Right atrium auricular region (tissue), 2 donors: Measurements from ENCODE around the gene PRRT4. TPM values are rescaled to one million over a fixed set of nuclear protein-coding genes. Genes with fewer than 3 reads are reported as not detected.

ENCODE experiments used
- DNase-seq: peaks from one replicate; pipeline ENCODE4 v3.0.0-alpha.2; 2019; ENCODE audit warnings: low spot score
- H3K27ac ChIP-seq, 2 donors: fragments of 200-600 bp; sonication (generic); 1 replicate in 1 of 2; 2 replicates in 1 of 2; pipeline ENCODE4 v1.5.1; 2016 to 2019
- H3K27me3 ChIP-seq, 2 donors: fragments of 200-600 bp; sonication (generic); one replicate each; pipeline versions ENCODE4 v1.5.1 to v1.6.0; 2017 to 2019
- H3K36me3 ChIP-seq: fragments of 200-600 bp; sonication (generic); one replicate; pipeline ENCODE4 v1.5.1; 2016
- H3K4me1 ChIP-seq, 2 donors: fragments of 200-600 bp; sonication (generic); one replicate each; pipeline versions ENCODE4 v1.5.1 to v1.6.0; 2017 to 2019
- H3K4me3 ChIP-seq, 2 donors: fragments of 200-600 bp; sonication (generic); 1 replicate in 1 of 2; 2 replicates in 1 of 2; pipeline ENCODE4 v1.5.1; 2017 to 2019; ENCODE audit warnings: mild to moderate bottlenecking in 1 of 2, moderate library complexity in 1 of 2
- H3K9me3 ChIP-seq, 2 donors: fragments of 200-600 bp; sonication (generic); one replicate each; pipeline ENCODE4 v1.5.1; 2019
- CTCF ChIP-seq, 2 donors: fragments of 200-600 bp; sonication (generic); IDR thresholded peaks; one replicate each; pipeline ENCODE4 v1.5.1; 2019; ENCODE audit warnings: antibody characterized with exemption in 2 of 2
- total RNA-seq, 2 donors: library from RNA; depleted of rRNA; stranded (reverse); fragments of >200 nt; gene quantifications; one replicate each; pipeline ENCODE4 v1.1.0, GENCODE V29; 2016

Gene PRRT4
- total RNA-seq, 2 donors from 2014 or later: 0.37 to 1.1 TPM

- TF ChIP-seq CTCF (IDR thresholded peaks at IDR 0.05): no peak
- Histone ChIP-seq H3K27ac (no peak overlapping the region), H3K9me3 (no peaks in the 10 kb centered on the region), H3K4me1 (peaks cover 0 to 16% of the 10 kb centered on the region in 2 donors), H3K4me3 (no peak overlapping the region), H3K27me3 (no peaks in the 10 kb centered on the region), H3K36me3 (no peaks in the 10 kb centered on the region)
- DNase-seq: no peak
These were observed 2.8 kb upstream of the PRRT4 start for GRCh38 chr7:128364166-128364870.

DNA sequence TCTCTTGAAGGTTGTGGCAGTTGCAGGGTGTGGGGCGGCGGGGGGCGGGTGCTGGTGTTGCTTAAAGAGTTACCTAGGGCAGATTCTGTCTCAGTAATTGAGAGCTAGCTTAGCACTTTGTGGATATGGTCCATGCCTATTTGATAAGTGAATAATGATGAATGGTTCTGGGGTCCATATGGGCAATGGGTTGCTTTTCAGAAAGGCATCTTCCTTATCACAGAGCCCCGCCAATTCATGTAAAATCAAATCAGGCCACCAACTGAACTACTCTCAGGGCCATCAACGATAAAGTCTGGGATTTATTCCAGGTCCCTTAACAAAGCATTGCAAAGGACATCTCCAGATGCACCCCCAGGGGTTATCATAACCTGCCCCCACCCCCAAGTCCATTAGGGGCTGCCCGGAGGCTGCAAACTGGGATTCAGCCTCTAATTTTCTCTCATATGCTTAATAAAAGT lies 1.8 kb upstream of the PRRT4 start:
- H3K27me3 ChIP-seq: no peaks in the 10 kb centered on the region
- no peak for DNase-seq
- no peak overlapping the region for H3K27ac ChIP-seq
- TF ChIP-seq CTCF (IDR thresholded peaks at IDR 0.05): no peak
- H3K9me3 ChIP-seq: no peaks in the 10 kb centered on the region
- no peak overlapping the region for H3K4me3 ChIP-seq
- no peaks in the 10 kb centered on the region for H3K36me3 ChIP-seq
- H3K4me1 ChIP-seq: peaks cover 0 to 16% of the 10 kb centered on the region in 2 donors

DNA sequence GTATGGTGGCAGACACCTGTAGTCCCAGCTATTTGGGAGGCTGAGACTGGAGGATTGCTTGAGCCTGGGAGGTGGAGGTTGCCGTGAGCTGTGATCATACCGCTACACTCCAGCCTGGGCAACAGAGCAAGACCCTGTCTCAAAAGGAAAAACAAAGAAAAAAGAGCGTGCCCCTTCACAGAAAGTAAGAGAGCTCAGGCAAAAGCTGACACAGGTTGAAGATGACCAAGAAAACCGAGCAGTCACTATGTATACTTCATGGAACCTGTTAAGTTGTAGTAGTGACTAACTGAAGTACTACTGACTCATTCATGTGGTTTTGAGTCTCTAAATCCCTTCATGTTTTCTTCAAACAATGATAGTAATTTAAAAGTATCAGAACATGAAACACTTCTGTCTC lies 1.2 kb upstream of the PRRT4 start:
- DNase-seq: no peak
- H3K27me3 ChIP-seq: no peaks in the 10 kb centered on the region

DNA sequence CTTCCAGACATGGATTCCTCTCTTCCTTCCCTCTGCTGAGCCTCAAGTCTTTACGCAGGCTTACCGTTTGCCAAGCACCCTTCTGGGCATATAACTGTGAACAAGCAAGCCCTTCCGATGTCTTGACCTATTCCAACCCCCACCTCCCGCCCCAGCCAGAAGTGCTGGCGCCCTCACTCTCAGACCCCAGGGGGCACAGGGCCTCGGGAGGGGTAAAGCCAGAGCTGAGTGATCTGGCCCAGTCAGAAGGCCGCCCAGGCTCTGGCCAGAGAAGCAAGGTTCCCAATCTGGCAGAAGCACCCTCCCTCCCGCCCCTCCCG lies 1.2 kb downstream of the PRRT4 start:
- no peak overlapping the region for H3K27ac ChIP-seq
- peak overlapping the region in 1 of 2 donors; percentile 60 for H3K4me3 ChIP-seq
- TF ChIP-seq CTCF (IDR thresholded peaks at IDR 0.05): no peak

More for the DNA sequence above, 1.2 kb upstream of the PRRT4 start:
- Histone ChIP-seq H3K36me3 (no peaks in the 10 kb centered on the region), H3K4me1 (peaks cover 0 to 16% of the 10 kb centered on the region in 2 donors), H3K27ac (no peak overlapping the region), H3K4me3 (no peak overlapping the region), H3K9me3 (no peaks in the 10 kb centered on the region)
- TF ChIP-seq CTCF (IDR thresholded peaks at IDR 0.05): no peak

DNA sequence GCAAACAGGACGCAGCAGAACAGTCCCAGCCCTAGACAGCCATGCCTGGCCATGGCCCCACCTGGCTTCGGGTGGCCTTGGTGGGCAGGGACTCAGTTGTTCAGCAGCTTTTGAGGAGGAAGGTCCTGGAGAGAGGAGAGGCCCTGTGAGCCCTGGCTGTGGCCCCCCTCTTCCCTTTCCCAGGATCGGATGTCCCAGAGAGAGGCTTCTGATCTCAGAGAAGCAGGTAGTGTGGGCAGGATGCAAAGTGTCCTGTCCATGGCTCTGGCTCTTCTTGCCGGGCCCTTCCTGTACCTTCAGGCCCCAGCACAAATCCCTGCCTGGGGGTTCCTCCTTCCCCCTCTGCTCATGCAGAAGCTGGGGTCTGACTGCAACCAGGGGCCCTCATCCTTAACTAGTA lies 1.6 kb downstream of the PRRT4 start:
- Histone ChIP-seq H3K4me3 (no peak overlapping the region), H3K36me3 (no peaks in the 10 kb centered on the region), H3K27me3 (no peaks in the 10 kb centered on the region), H3K9me3 (no peaks in the 10 kb centered on the region), H3K27ac (no peak overlapping the region), H3K4me1 (peaks cover 0 to 16% of the 10 kb centered on the region in 2 donors)
- no peak for DNase-seq
- no peak for TF ChIP-seq CTCF (IDR thresholded peaks at IDR 0.05)

More for the DNA sequence above, 1.2 kb downstream of the PRRT4 start:
- Histone ChIP-seq H3K4me1 (peaks cover 0 to 16% of the 10 kb centered on the region in 2 donors), H3K36me3 (no peaks in the 10 kb centered on the region), H3K9me3 (no peaks in the 10 kb centered on the region), H3K27me3 (no peaks in the 10 kb centered on the region)
- no peak for DNase-seq

- H3K4me1 ChIP-seq: peaks cover 0 to 16% of the 10 kb centered on the region in 2 donors
- TF ChIP-seq CTCF (IDR thresholded peaks at IDR 0.05): no peak
- no peak overlapping the region for H3K27ac ChIP-seq
- no peak for DNase-seq
- H3K27me3 ChIP-seq: no peaks in the 10 kb centered on the region
- H3K36me3 ChIP-seq: no peaks in the 10 kb centered on the region
- no peak overlapping the region for H3K4me3 ChIP-seq
- H3K9me3 ChIP-seq: no peaks in the 10 kb centered on the region
These were observed 2.2 kb downstream of the PRRT4 start for GRCh38 chr7:128359336-128359735.
